ENCODE measurements around the gene CRHR2.
"Not testable (repeated sequence)": the region's sequence is repeated elsewhere in the genome, so short reads cannot be mapped to it uniquely, and the experiment has no call there.

The CRHR2 gene

GRCh38 chr7:30645661-30646060 is 36.6 kb downstream of the CRHR2 start:
- TF ChIP-seq CTCF (IDR thresholded peaks at IDR 0.05; ENCODE audit: low read length), result no peak
- TF ChIP-seq EZH2 (optimal IDR thresholded peaks at IDR 0.05; ENCODE audit: low read depth, low read length), result no peak
- no peak for TF ChIP-seq EZH2phosphoT487 (IDR thresholded peaks at IDR 0.05; ENCODE audit: low read length)
- Histone ChIP-seq H3K79me2 (ENCODE audit: low read length) (no peaks in the 10 kb centered on the region), H3K9me3 (replicated peaks; ENCODE audit: insufficient read depth, low read length) (no peaks in the 10 kb centered on the region), H4K20me1 (ENCODE audit: insufficient read depth, low read length) (no peaks in the 10 kb centered on the region), H3K36me3 (replicated peaks; ENCODE audit: insufficient read depth, low read length) (no peaks in the 10 kb centered on the region), H3F3A (ENCODE audit: insufficient read depth, low read length) (no peaks in the 10 kb centered on the region), H3K4me1 (ENCODE audit: low read length) (no peaks in the 10 kb centered on the region), H3K27me3 (replicated peaks; ENCODE audit: insufficient read depth, low read length) (no peaks in the 10 kb centered on the region), H3K4me2 (ENCODE audit: low read depth, low read length) (no peak overlapping the region), H3K9ac (ENCODE audit: low read length) (no peak overlapping the region), H3K4me3 (ENCODE audit: low read length) (no peak overlapping the region), H2AFZ (ENCODE audit: low read length) (no peak overlapping the region), H3K27ac (ENCODE audit: low read length) (no peak overlapping the region), H3K9me2 (replicated peaks; ENCODE audit: insufficient read depth, low read length) (no peaks in the 10 kb centered on the region)
- DNase-seq, result no peak

- no peaks in the 10 kb centered on the region for H3K27me3 ChIP-seq (replicated peaks; ENCODE audit: insufficient read depth, low read length)
- no peak overlapping the region for H3K4me2 ChIP-seq (ENCODE audit: low read depth, low read length)
- H3K9me2 ChIP-seq (replicated peaks; ENCODE audit: insufficient read depth, low read length), result no peaks in the 10 kb centered on the region
- no peaks in the 10 kb centered on the region for H3K36me3 ChIP-seq (replicated peaks; ENCODE audit: insufficient read depth, low read length)
- H3K79me2 ChIP-seq (ENCODE audit: low read length), result no peaks in the 10 kb centered on the region
- TF ChIP-seq EZH2 (optimal IDR thresholded peaks at IDR 0.05; ENCODE audit: low read depth, low read length) (no peak), CTCF (IDR thresholded peaks at IDR 0.05; ENCODE audit: low read length) (no peak), EZH2phosphoT487 (IDR thresholded peaks at IDR 0.05; ENCODE audit: low read length) (no peak)
- H3K9ac ChIP-seq (ENCODE audit: low read length), result no peak overlapping the region
- H3K27ac ChIP-seq (ENCODE audit: low read length), result no peak overlapping the region
- H3F3A ChIP-seq (ENCODE audit: insufficient read depth, low read length), result no peaks in the 10 kb centered on the region
- no peaks in the 10 kb centered on the region for H3K9me3 ChIP-seq (replicated peaks; ENCODE audit: insufficient read depth, low read length)
- H3K4me3 ChIP-seq (ENCODE audit: low read length), result no peak overlapping the region
- H4K20me1 ChIP-seq (ENCODE audit: insufficient read depth, low read length), result no peaks in the 10 kb centered on the region
- no peaks in the 10 kb centered on the region for H3K4me1 ChIP-seq (ENCODE audit: low read length)
- H2AFZ ChIP-seq (ENCODE audit: low read length), result no peak overlapping the region
- no peak for DNase-seq
These were observed 37.8 kb downstream of the CRHR2 start for GRCh38 chr7:30644286-30644955.

- Histone ChIP-seq H3K4me2 (ENCODE audit: low read depth, low read length) (no peak overlapping the region), H3K4me1 (ENCODE audit: low read length) (no peaks in the 10 kb centered on the region), H3K36me3 (replicated peaks; ENCODE audit: insufficient read depth, low read length) (no peaks in the 10 kb centered on the region), H3K27ac (ENCODE audit: low read length) (no peak overlapping the region), H3K79me2 (ENCODE audit: low read length) (no peaks in the 10 kb centered on the region), H3F3A (ENCODE audit: insufficient read depth, low read length) (no peaks in the 10 kb centered on the region), H3K9me2 (replicated peaks; ENCODE audit: insufficient read depth, low read length) (no peaks in the 10 kb centered on the region), H3K4me3 (ENCODE audit: low read length) (no peak overlapping the region), H4K20me1 (ENCODE audit: insufficient read depth, low read length) (no peaks in the 10 kb centered on the region), H3K27me3 (replicated peaks; ENCODE audit: insufficient read depth, low read length) (no peaks in the 10 kb centered on the region), H2AFZ (ENCODE audit: low read length) (no peak overlapping the region), H3K9ac (ENCODE audit: low read length) (no peak overlapping the region), H3K9me3 (replicated peaks; ENCODE audit: insufficient read depth, low read length) (no peaks in the 10 kb centered on the region)
- TF ChIP-seq CTCF (IDR thresholded peaks at IDR 0.05; ENCODE audit: low read length) (no peak), EZH2phosphoT487 (IDR thresholded peaks at IDR 0.05; ENCODE audit: low read length) (no peak), EZH2 (optimal IDR thresholded peaks at IDR 0.05; ENCODE audit: low read depth, low read length) (no peak)
- DNase-seq, result no peak
These were observed 39.5 kb downstream of the CRHR2 start for GRCh38 chr7:30642789-30643188.

GRCh38 chr7:30642322-30642721 is 39.9 kb downstream of the CRHR2 start:
- not testable (repeated sequence) for H3F3A ChIP-seq (ENCODE audit: insufficient read depth, low read length); H2AFZ ChIP-seq (ENCODE audit: low read length); H3K4me3 ChIP-seq (ENCODE audit: low read length); H3K9ac ChIP-seq (ENCODE audit: low read length); H3K36me3 ChIP-seq (replicated peaks; ENCODE audit: insufficient read depth, low read length); DNase-seq; H3K9me3 ChIP-seq (replicated peaks; ENCODE audit: insufficient read depth, low read length); H4K20me1 ChIP-seq (ENCODE audit: insufficient read depth, low read length); H3K27me3 ChIP-seq (replicated peaks; ENCODE audit: insufficient read depth, low read length); H3K4me1 ChIP-seq (ENCODE audit: low read length); H3K79me2 ChIP-seq (ENCODE audit: low read length); H3K4me2 ChIP-seq (ENCODE audit: low read depth, low read length); H3K9me2 ChIP-seq (replicated peaks; ENCODE audit: insufficient read depth, low read length); H3K27ac ChIP-seq (ENCODE audit: low read length)
